HCT116 (cell line): Measurements from ENCODE around the gene GNA15.

Source experiments
- CTCF ChIP-seq, 3 experiments: fragments of 200-600 bp in 1 of 3; sonication (generic) in 1 of 3; IDR thresholded peaks in 2 of 3; conservative IDR thresholded peaks in 1 of 3; 2 replicates each; pipeline ENCODE4 v1.5.1; 2012 to 2017; ENCODE audit warnings: low read depth in 2 of 3, low read length in 2 of 3, antibody characterized with exemption in 1 of 3, borderline replicate concordance in 1 of 3, control low read depth in 1 of 3, mild to moderate bottlenecking in 1 of 3, mixed read lengths in 1 of 3, mixed run types in 1 of 3, moderate library complexity in 1 of 3; ENCODE audit not compliant: insufficient read depth in 1 of 3
- ELF1 ChIP-seq: IDR thresholded peaks from 2 replicates; pipeline ENCODE4 v1.6.1; 2012; ENCODE audit warnings: low read depth, borderline replicate concordance
- POLR2A ChIP-seq: IDR thresholded peaks from 2 replicates; pipeline ENCODE4 v1.7.0; 2011; ENCODE audit warnings: borderline replicate concordance; ENCODE audit not compliant: insufficient read depth, insufficient read length; ENCODE audit errors: extremely low read depth
- RAD21 ChIP-seq: IDR thresholded peaks from 2 replicates; pipeline ENCODE4 v1.6.1; 2012; ENCODE audit warnings: low read depth, mild to moderate bottlenecking
- YY1 ChIP-seq: IDR thresholded peaks from 2 replicates; pipeline ENCODE4 v1.6.1; 2011; ENCODE audit warnings: low read length, low read depth, moderate library complexity, mild to moderate bottlenecking; ENCODE audit not compliant: insufficient replicate concordance; ENCODE audit errors: extremely low read depth
- ZNF274 ChIP-seq: fragments of 200-500 bp; sonication (Bioruptor generic); IDR thresholded peaks from 2 replicates; pipeline ENCODE4 v1.6.1; 2014; ENCODE audit warnings: mild to moderate bottlenecking, low read depth, low read length, inconsistent platforms

GRCh38 chr19:3186160-3186688, 50.4 kb downstream of the GNA15 start:
- TF ChIP-seq CTCF (IDR thresholded peaks at IDR 0.05 in 2 of 3, conservative IDR thresholded peaks at IDR 0.05 in 1 of 3; ENCODE audit: borderline replicate concordance in 1 of 3, insufficient read depth in 1 of 3, low read depth in 2 of 3, low read length in 2 of 3) (no peak), ZNF274 (no peak), RAD21 (no peak), YY1 (no peak), ELF1 (no peak), POLR2A (no peak)
